OCI-LY1 (cell line): ENCODE results near the gene CNST.

Source experiments
- H2AFZ ChIP-seq: fragments of 200-600 bp; sonication (generic), shearing (Covaris generic); 2 replicates; pipeline ENCODE4 v1.6.0; 2014; ENCODE audit warnings: antibody characterized with exemption, mild to moderate bottlenecking, low read length
- H3F3A ChIP-seq: fragments of 200-600 bp; sonication (generic), shearing (Covaris generic); 2 replicates; pipeline ENCODE4 v1.6.0; 2014; ENCODE audit warnings: mild to moderate bottlenecking, antibody characterized with exemption, low read length, moderate library complexity; ENCODE audit not compliant: insufficient read depth
- H3K27ac ChIP-seq: fragments of 200-600 bp; sonication (generic); 2 replicates; pipeline ENCODE4 v1.5.1; 2014; ENCODE audit warnings: low read length, mixed run types, mild to moderate bottlenecking, low read depth; ENCODE audit not compliant: poor library complexity, severe bottlenecking
- H3K27me3 ChIP-seq: fragments of 200-600 bp; sonication (generic); 2 replicates; pipeline ENCODE4 v1.6.0; 2014; ENCODE audit warnings: antibody characterized with exemption, mild to moderate bottlenecking, low read length, moderate library complexity; ENCODE audit not compliant: insufficient read depth
- H3K36me3 ChIP-seq: fragments of 200-600 bp; sonication (generic); 2 replicates; pipeline ENCODE4 v1.6.1; 2014; ENCODE audit warnings: mild to moderate bottlenecking, antibody characterized with exemption, low read length, moderate library complexity, mixed read lengths; ENCODE audit not compliant: insufficient read depth
- H3K4me1 ChIP-seq: fragments of 200-600 bp; sonication (generic); 2 replicates; pipeline ENCODE4 v1.5.1; 2014; ENCODE audit warnings: mild to moderate bottlenecking, low read length, moderate library complexity; ENCODE audit not compliant: insufficient read depth, severe bottlenecking
- H3K4me2 ChIP-seq: fragments of 200-600 bp; sonication (generic), shearing (Covaris generic); 2 replicates; pipeline ENCODE4 v1.6.1; 2014; ENCODE audit warnings: low read length
- H3K4me3 ChIP-seq: fragments of 200-600 bp; sonication (generic); 2 replicates; pipeline ENCODE4 v1.5.1; 2014; ENCODE audit warnings: low read length, low read depth, mild to moderate bottlenecking, mixed read lengths; ENCODE audit not compliant: poor library complexity, severe bottlenecking
- H3K79me2 ChIP-seq: fragments of 200-600 bp; shearing (Covaris generic); 2 replicates; pipeline ENCODE4 v1.6.1; 2016; ENCODE audit warnings: mixed run types, low read length, mixed read lengths; ENCODE audit not compliant: insufficient read depth
- H3K9ac ChIP-seq: fragments of 200-600 bp; sonication (generic), shearing (Covaris generic); 2 replicates; pipeline ENCODE4 v1.6.1; 2014; ENCODE audit warnings: mild to moderate bottlenecking, low read length, mixed read lengths
- H3K9me2 ChIP-seq: fragments of 200-600 bp; sonication (generic), shearing (Covaris generic); 2 replicates; pipeline ENCODE4 v1.6.1; 2014; ENCODE audit warnings: low read depth, mild to moderate bottlenecking, low read length, mixed read lengths
- H3K9me3 ChIP-seq: fragments of 200-600 bp; shearing (Covaris generic); 2 replicates; pipeline ENCODE4 v1.6.1; 2014; ENCODE audit warnings: low read length, mixed read lengths
- H4K20me1 ChIP-seq: fragments of 200-600 bp; sonication (generic), shearing (Covaris generic); 2 replicates; pipeline ENCODE4 v1.6.0; 2016; ENCODE audit warnings: mild to moderate bottlenecking, low read length; ENCODE audit not compliant: insufficient read depth
- CTCF ChIP-seq: fragments of 200-600 bp; sonication (generic), shearing (Covaris generic); IDR thresholded peaks from 2 replicates; pipeline ENCODE4 v1.5.1; 2017; ENCODE audit warnings: mild to moderate bottlenecking, antibody characterized with exemption, low read length, moderate library complexity, mixed read lengths
- EZH2 ChIP-seq: fragments of 200-600 bp; sonication (generic), shearing (Covaris generic); IDR thresholded peaks from 2 replicates; pipeline ENCODE4 v1.8.0; 2017; ENCODE audit warnings: borderline replicate concordance, mixed run types, mild to moderate bottlenecking, antibody characterized with exemption, low read length, moderate library complexity, mixed read lengths

Gene CNST

GRCh38 chr1:246583056-246583440, 16.8 kb downstream of the CNST start:
- H3K9ac ChIP-seq, result no peak overlapping the region
- H3K4me1 ChIP-seq, result peaks cover 26% of the 10 kb centered on the region
- H3K4me2 ChIP-seq, result no peak overlapping the region
- no peaks in the 10 kb centered on the region for H4K20me1 ChIP-seq
- H3K27ac ChIP-seq, result no peak overlapping the region
- H3K36me3 ChIP-seq, result peaks cover 39% of the 10 kb centered on the region
- H3K4me3 ChIP-seq, result no peak overlapping the region
- H2AFZ ChIP-seq, result no peak overlapping the region
- no peaks in the 10 kb centered on the region for H3K27me3 ChIP-seq
- no peaks in the 10 kb centered on the region for H3F3A ChIP-seq
- no peaks in the 10 kb centered on the region for H3K9me2 ChIP-seq
- no peak for TF ChIP-seq CTCF
- H3K9me3 ChIP-seq, result no peaks in the 10 kb centered on the region
- H3K79me2 ChIP-seq, result peaks cover 78% of the 10 kb centered on the region

DNA sequence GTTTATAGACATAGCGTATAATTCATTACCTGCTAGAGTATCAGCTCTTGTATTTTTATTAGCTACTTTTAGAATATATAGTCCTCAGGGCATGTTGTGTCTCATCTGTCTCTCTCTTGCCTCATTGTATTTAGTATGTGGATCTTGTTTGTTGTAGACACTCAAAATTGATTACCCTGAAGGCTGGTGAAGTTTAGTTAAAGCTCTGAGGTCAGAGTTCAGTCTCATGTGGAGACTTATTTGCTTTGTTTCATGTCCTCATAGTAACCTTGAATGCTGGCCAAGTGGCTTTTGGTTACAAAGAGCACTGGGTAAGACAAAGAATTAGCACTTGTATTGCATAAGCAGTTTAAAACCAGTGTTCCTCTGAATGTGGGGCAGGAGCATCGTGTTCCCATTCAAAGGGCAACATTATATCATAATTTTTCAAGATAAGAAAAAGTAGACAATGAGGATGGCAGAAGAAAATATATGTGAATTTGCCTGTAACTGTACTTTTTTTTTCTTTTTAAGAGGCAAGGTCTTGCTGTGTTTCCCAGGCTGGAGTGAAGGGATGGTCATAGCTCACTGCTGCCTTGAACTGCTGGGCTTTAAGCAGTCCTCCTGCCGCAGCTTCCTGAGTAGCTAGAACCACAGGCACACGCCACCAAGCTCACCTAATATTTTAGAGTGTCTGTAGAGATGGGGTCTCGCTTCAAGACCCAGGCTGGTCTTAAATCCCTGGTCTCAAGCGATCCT, 17.4 kb downstream of the CNST start:
- TF ChIP-seq EZH2 (no peak), CTCF (no peak)
- H3K79me2 ChIP-seq, result peaks cover 79% of the 10 kb centered on the region
- no peak overlapping the region for H3K27ac ChIP-seq

GRCh38 chr1:246587032-246587431, 20.8 kb downstream of the CNST start:
- no peak overlapping the region for H3K27ac ChIP-seq

More for the DNA sequence above, 17.4 kb downstream of the CNST start:
- no peaks in the 10 kb centered on the region for H4K20me1 ChIP-seq
- H2AFZ ChIP-seq, result no peak overlapping the region
- no peaks in the 10 kb centered on the region for H3K27me3 ChIP-seq
- H3K4me2 ChIP-seq, result no peak overlapping the region
- H3F3A ChIP-seq, result no peaks in the 10 kb centered on the region
- peaks cover 20% of the 10 kb centered on the region for H3K4me1 ChIP-seq
- H3K9ac ChIP-seq, result no peak overlapping the region
- no peak overlapping the region for H3K4me3 ChIP-seq
- no peaks in the 10 kb centered on the region for H3K9me2 ChIP-seq
- peaks cover 43% of the 10 kb centered on the region for H3K36me3 ChIP-seq
- no peaks in the 10 kb centered on the region for H3K9me3 ChIP-seq

More at GRCh38 chr1:246587032-246587431, 20.8 kb downstream of the CNST start:
- H4K20me1 ChIP-seq, result no peaks in the 10 kb centered on the region
- H2AFZ ChIP-seq, result no peak overlapping the region
- 0 out of 2 replicates have a peak, but pooled peaks cover 2% of the 10 kb centered on the region for H3K9me3 ChIP-seq
- H3K9me2 ChIP-seq, result no peaks in the 10 kb centered on the region
- H3K9ac ChIP-seq, result no peak overlapping the region
- peaks cover 62% of the 10 kb centered on the region for H3K79me2 ChIP-seq
- no peaks in the 10 kb centered on the region for H3F3A ChIP-seq
- H3K36me3 ChIP-seq, result peaks cover 58% of the 10 kb centered on the region
- H3K27me3 ChIP-seq, result no peaks in the 10 kb centered on the region
- H3K4me3 ChIP-seq, result no peak overlapping the region
- H3K4me1 ChIP-seq, result no peaks in the 10 kb centered on the region
- H3K4me2 ChIP-seq, result no peak overlapping the region
- TF ChIP-seq CTCF (no peak), EZH2 (no peak)
